ENCODE measurements around the gene PRLHR. TPM values are rescaled to one million over a fixed set of nuclear protein-coding genes. Genes with fewer than 3 reads are reported as not detected.

Gene PRLHR
- total RNA-seq, 1 experiment from 2014 or later, result not detected

DNA sequence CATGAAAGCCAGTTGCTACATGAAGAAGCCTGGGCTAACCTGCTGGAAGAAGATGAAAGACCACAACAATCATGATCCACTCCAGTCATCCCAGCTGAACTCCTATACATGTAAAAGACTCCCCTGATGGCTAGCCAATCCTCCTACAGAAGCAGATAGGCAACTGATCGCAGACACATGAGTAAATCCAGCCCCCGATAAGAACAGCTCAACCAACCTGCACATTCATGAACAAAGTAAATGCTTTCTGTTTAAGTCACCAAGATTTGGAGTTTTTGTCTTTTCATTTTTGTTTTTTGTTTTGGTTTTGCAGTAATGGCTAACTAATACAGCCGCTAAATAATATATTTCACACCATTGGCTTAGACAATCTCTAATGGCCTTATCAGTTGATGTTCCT, 53.7 kb downstream of the PRLHR start:
- CTCF ChIA-PET, result no interaction called here
- POLR2A ChIA-PET (ENCODE audit: low non-redundant PET), result no interaction called here
- no peaks in the 10 kb centered on the region for H3K9me3 ChIP-seq (ENCODE audit: low read depth, low read length, poor library complexity, severe bottlenecking)
- no peaks in the 10 kb centered on the region for H3K4me1 ChIP-seq (ENCODE audit: insufficient read depth, low read length, poor library complexity, severe bottlenecking)
- TF ChIP-seq, protein P1, sequence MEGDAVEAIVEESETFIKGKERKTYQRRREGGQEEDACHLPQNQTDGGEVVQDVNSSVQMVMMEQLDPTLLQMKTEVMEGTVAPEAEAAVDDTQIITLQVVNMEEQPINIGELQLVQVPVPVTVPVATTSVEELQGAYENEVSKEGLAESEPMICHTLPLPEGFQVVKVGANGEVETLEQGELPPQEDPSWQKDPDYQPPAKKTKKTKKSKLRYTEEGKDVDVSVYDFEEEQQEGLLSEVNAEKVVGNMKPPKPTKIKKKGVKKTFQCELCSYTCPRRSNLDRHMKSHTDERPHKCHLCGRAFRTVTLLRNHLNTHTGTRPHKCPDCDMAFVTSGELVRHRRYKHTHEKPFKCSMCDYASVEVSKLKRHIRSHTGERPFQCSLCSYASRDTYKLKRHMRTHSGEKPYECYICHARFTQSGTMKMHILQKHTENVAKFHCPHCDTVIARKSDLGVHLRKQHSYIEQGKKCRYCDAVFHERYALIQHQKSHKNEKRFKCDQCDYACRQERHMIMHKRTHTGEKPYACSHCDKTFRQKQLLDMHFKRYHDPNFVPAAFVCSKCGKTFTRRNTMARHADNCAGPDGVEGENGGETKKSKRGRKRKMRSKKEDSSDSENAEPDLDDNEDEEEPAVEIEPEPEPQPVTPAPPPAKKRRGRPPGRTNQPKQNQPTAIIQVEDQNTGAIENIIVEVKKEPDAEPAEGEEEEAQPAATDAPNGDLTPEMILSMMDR (conservative IDR thresholded peaks at IDR 0.05; ENCODE audit: low read depth, low read length), result no peak
- TF ChIP-seq EZH2 (IDR thresholded peaks at IDR 0.05; ENCODE audit: borderline replicate concordance, low read depth, low read length, poor library complexity, severe bottlenecking), result no peak
- intact Hi-C loops (cut with micrococcal nuclease; ENCODE audit: unreplicated experiment), result loop anchor here (10.0 kb wide), 1 partner anchor 1047 kb away; no protein-coding TSS in a partner anchor
- H3K27me3 ChIP-seq (replicated peaks; ENCODE audit: insufficient read depth, low read depth, low read length, poor library complexity), result peaks cover 11% of the 10 kb centered on the region
- no TSS peak for BruUV-seq (replicated peaks)
- DNase-seq (ENCODE audit: low spot score), result no peak
- no peak overlapping the region for H3K4me3 ChIP-seq (ENCODE audit: low read depth, low read length, poor library complexity, severe bottlenecking)
- H3K36me3 ChIP-seq (ENCODE audit: insufficient read depth, low read length, poor library complexity, severe bottlenecking), result no peaks in the 10 kb centered on the region
- H3K27ac ChIP-seq (ENCODE audit: low read depth, low read length, poor library complexity, severe bottlenecking), result no peak overlapping the region

Other genes starting within 250 kb of the PRLHR start
- gene CACUL1, start 159.3 kb upstream of the PRLHR start, total RNA-seq (2021), result 31.9 and 33.6 TPM in 2 replicates

Measured in A673 (cell line).